Activated CD4-positive, alpha-beta T cell treated with anti-CD3 and anti-CD28 coated beads, Interleukin-2, Interleukin-6, amounts not matched to agents 100 ng/mL and 50 ng/mL, durations not matched to agents 16 hours and 8 hours (primary cell): ENCODE results near the gene SENP1.
A peak's percentile ranks its signal among the peaks of the same experiment; 100 is the strongest.

Source experiments
- DNase-seq: peaks from one replicate; pipeline ENCODE4 v3.0.0-alpha.2; 2020

SENP1 gene

GRCh38 chr12:48015954-48016353, 89.9 kb downstream of the SENP1 start:
- DNase-seq: no peak

DNA sequence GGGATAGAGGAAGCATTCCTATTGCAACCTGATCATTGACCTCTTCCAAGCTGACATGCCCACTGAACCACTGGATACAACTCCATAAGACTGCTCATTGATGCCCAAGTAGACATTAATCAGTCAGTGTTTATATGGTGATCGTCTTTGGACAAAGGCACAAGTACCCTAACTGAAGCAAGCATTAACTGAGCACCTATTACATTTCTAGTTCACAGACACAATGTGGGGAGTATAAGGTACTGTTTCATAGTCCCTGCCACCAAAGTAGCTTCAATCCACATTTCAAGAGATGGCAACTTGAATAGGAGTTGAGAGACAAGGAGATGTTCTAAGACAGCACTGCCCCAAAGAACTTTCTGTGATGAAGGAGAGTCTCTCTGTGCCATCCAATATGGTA, 90.8 kb downstream of the SENP1 start:
- DNase-seq: no peak

GRCh38 chr12:48013287-48013686, 92.6 kb downstream of the SENP1 start:
- no peak for DNase-seq

DNA sequence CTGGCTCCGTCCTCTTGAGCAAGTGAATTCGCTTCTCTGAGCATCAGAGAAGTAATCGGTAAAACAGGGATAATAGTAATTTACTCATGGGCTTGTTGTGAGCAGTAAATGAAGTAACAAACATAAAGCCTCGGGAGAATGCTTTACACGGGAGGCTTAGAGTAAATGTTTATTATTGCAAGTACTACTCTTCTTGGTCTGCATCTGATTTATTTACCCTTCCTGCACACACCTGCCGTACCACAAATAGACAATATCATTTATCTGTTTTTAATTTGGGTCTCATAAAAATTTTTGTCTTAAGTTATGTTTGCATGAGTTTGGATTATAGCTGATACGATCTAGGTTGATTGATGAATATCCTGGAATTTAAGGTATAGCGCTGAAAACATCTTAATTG, 93.8 kb downstream of the SENP1 start:
- DNase-seq: no peak

GRCh38 chr12:48010366-48010970, 95.4 kb downstream of the SENP1 start:
- no peak for DNase-seq

DNA sequence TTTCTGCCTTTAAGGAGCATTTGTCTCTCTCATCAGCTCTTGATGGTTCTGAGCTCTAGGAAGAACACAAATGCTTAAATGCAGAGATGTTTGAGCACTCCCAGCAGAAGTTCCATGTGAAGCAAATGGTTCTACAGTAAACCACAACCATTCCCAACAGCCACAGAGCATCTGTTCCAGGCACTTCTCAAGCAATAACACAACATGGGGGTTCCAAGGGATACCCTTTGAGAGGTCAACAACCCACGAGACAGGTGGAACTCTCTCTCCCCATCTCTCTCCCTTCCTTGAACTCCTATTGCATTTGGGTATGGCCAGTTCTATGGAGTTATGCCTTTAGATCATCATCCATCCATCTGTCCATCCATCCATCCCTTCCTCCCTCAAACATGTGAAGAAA, 96.4 kb downstream of the SENP1 start:
- DNase-seq: no peak

DNA sequence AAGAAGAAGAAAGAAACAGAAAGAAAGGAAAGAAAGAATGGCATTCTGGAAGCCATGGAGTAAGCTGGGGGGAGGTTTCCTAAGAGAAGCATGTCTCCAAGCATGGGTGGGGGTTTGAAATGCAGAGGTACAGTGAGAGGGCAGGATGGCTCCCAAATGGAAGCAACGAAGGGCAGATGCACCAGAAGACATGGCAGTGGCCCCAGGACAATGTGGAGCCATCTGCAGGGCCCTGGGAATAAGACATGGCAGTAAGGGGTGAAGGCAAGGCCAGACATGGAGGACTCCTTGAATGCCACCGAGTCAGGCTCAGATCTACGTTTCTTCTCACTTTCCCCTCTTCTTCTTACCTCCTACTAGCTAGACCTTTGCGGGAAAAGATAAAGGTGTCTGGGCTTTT, 96.9 kb downstream of the SENP1 start:
- no peak for DNase-seq

GRCh38 chr12:48008349-48008748, 97.5 kb downstream of the SENP1 start:
- no peak for DNase-seq

DNA sequence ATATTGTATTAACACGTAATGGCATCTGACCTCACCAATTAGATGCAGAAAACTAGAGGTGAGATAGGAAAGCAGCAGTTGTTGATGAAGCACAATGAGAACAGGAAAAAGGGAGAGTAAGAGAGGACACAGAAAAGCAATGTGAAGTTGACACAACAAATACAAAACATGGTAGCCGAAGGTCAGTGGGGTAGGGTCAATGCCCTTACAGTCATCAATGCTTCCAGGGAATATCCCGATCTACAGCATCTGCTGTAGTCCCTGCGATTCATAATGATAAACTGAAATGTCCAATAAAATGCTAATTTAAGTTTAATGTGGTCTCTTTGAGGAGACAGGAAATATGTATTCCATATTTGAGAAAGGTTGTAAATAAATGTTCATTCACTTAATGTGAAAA, 98.7 kb downstream of the SENP1 start:
- no peak for DNase-seq

- no peak for DNase-seq
Observed at GRCh38 chr12:48005750-48006021, 100.2 kb downstream of the SENP1 start.

GRCh38 chr12:48005001-48005749, 100.7 kb downstream of the SENP1 start:
- no peak for DNase-seq

GRCh38 chr12:48004053-48004941, 101.6 kb downstream of the SENP1 start, which contains the start of gene COL2A1:
COL2A1 (minus strand) TSS chr12:48004476; CDS start chr12:48004321, 155 bp downstream.
- peak; percentile 21 for DNase-seq

DNA sequence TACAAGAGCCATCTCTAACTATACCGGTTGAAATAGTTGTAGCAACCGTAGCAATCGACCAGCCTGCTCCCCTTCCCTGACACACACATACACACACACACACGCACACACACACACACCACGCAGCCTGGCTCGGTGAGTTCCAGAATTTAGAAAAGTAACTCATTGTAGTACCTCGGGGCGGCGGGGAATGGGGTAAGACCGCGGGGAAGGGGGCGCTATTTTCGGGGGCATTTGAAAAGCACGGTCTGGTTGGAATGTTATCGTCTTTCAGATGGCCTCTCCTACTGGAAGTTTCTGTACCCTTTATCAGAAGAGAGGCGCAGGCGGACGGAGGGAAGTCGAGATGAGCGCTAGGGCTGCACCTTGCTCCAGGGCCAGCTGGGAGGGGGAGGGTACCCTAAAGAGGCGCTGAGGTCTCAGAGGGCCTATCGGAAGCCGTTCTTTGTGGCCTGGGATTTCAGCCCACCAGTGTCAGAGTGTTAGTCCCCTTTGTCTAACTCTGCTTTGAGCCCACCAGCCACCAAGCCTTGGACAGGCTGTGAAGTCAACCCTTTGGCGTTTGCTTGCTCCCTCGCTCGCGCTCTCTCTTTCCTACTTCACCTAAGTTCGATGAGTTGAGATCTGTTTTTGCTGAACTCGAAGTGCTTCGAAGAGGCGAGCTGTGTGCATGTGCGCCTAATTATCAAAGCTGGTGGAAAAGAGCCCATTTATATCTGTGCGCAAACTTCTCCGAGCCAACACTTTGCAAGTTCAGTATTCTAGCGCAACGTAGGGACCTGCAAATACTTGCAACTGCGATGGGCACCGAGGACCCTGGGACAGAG, 102.4 kb downstream of the SENP1 start:
- DNase-seq: peak; percentile 8

DNA sequence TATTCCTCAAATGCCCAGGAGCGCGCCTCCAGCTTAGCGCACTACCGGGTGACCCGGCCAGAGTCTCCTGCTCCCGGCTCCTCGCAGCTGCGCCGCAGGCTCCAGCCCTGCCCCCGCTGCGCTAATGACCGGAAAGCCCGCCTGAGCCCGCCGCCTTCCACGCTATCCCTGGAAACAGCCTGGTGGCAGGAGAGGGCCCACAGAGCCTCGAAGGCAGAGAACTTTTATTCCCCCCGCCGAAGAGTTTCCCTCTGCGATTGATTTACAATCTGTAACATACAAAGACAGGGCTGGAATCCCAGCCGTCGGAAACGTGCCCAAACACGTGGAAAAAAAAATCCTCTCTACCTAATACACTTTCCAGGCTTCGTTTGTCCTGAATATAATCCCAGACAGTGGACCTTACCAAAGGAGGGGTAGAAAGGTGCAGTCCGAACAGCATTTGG, 103.1 kb downstream of the SENP1 start:
- no peak for DNase-seq

DNA sequence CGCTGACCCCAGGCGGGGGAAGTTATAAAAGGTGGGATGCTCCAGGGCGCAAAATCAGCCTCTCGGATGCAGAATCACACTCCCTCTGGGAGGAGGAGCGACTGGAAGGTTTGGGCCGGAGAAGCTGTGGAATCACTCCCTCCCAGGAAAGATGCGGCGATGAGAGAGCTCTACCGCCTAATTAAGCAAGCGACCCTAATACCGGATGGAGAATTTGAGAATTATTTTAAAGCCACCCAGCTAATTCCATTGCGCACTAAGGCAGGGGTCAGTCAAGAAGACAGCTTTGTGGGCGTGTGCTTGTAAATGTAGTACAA, 103.5 kb downstream of the SENP1 start:
- no peak for DNase-seq

DNA sequence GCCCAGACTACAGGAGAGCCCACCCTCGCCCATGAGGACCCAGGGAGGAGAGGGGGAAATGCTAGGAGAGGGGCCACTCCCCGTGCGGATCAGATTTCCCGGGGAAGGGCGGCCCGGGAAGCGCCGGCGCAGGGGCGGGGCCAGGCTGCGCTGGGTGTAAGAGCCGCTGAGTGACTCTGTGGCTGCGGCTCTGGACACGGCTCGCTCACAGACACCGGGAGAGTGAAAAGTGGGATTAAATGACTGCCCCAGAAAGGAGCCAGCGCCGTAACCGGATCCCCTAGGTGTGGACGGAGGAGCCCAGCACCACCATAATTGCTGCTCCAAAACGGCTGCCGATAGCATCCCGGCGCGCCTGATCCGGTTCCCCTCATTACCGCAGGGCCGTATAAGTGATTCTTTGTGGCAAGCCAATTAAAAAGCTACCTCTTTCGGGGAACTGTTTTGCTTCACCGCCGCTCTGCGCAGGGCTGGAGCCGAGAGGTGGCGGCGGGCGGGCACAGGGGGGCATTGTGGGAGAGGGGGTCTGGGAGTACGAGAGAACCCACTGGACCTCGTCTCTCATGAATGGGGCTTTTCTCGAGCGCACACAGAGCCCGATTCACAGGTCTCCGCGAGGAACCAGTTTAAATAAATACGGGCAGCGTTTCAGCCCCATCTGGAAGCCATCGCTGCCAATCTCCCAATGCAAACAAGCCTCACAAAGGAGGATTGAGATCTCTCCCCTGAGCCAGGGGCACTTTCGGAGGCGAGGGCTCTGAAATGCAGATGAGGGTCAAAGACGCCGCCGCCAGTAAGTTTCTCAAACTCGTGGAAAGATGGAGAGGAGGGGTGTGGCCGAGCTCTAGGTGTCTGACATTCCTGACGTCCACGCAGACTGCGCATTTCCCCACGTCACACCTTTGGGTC, 104.1 kb downstream of the SENP1 start:
- peak; percentile 3 for DNase-seq

DNA sequence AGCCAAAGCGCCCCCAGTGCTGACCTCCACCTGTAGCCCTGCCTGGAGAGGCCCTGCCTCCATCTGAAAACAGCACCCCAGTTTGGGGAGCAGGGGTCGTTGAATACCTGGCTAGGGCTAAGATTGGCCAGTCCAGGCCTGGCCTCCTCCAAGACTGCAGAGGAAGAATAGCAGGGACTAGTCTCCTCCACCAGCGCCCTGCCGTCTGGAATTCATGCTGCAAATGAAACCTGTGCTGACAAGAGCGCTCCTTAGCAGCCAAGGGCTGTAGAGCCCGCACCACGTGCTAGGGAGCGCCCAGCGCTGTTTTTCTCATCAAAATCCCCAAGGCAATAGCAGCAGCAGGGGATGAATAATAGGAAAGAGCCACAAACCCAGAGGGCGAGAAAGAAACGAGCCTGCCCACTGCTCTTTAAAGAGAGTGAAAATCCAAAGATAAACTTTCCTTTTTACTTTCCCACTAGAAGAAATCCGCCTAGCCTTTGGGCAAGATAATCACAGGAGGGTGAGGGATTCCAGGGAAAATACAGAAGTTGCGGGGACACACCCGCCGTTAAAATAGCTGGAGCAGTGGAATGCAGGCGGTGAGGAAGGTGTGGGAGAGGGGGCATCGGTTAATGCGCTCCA, 104.9 kb downstream of the SENP1 start:
- peak; percentile 3 for DNase-seq

- DNase-seq: no peak
Observed at GRCh38 chr12:47999816-48000215, 106.1 kb downstream of the SENP1 start.

DNA sequence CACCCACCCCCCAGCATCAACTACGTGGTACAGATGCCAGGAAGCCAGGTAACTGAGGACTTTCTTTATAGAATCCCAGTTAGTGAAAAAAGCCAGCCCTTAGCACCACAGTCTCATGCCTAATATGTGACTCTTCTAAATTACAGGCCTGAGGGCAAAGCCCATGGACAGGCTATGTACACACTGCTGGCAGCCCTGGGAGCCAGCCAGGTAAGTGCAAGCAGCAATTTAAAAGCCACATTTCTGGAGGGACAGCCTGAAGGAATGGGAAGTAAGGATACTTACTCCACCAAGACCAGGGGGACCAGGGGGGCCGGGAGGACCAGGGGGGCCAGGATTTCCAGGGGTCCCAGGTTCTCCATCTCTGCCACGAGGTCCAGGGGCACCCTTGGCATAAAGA, 108.6 kb downstream of the SENP1 start:
- no peak for DNase-seq

DNA sequence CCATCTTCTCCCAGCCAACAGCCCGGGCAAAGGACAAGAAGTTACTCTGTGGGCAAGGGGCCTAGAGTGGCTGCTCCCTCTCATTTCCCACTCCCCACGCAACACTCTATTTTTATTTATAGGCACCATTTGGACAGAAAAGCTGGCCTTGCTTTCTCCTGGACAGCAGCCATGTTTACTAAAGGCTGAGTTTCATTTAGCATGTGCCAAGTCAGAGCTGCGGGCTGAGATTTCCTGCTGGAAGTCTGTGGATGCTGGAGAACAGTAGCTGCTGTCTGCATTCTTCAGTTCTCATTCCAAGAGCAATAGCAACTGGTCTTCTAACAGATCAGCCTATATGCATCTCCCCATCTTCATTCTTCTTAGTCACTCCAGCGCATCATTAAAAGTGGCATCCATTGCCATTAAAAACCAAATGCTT, 109.9 kb downstream of the SENP1 start:
- DNase-seq: no peak

- DNase-seq: no peak
Observed at GRCh38 chr12:47993491-47993890, 112.4 kb downstream of the SENP1 start.
